Breast epithelium (tissue), 3 donors: ENCODE measurements around the gene EIF3K.

Source experiments
- CTCF ChIP-seq, 3 donors: fragments of 450-650 bp; IDR thresholded peaks; one replicate each; pipeline ENCODE4 v1.5.1; 2016 to 2017; ENCODE audit warnings: antibody characterized with exemption in 3 of 3, mild to moderate bottlenecking in 3 of 3, moderate library complexity in 3 of 3
- POLR2A ChIP-seq: fragments of 450-650 bp; IDR thresholded peaks from one replicate; pipeline ENCODE4 v1.6.1; 2016; ENCODE audit warnings: antibody characterized with exemption, mild to moderate bottlenecking, moderate library complexity

- no peak for TF ChIP-seq CTCF (IDR thresholded peaks at IDR 0.05)
- TF ChIP-seq POLR2A, result no peak
Measured at GRCh38 chr19:38638461-38638860, 19.5 kb downstream of the EIF3K start.
